AG08396 (cell line): ENCODE data around the gene CDC6.

Experiments used
- DNase-seq: peaks from one replicate; pipeline ENCODE4 v3.0.0; 2012; ENCODE audit warnings: low spot score, mixed read lengths

The CDC6 gene

DNA sequence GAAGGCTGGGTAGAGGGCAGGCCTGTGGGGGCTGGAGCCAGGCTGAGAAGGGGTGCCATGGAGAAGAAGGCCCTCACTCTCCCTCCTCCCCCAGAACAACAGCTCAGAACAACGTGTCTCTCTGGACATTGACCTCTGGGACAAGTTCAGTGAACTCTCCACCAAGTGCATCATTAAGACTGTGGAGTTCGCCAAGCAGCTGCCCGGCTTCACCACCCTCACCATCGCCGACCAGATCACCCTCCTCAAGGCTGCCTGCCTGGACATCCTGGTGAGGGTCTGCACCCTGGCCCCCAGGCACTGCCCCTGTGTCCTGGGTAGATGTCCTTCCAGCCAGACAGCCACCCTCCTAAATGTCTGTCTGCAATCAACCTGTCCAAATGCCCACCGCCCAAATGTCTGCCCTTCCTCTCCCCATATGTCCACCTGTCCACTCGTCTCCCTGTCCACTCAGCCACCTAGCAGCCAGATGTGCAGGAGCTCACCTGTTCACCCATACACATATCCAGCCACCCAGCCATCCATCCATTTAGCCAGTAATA, 64.6 kb downstream of the CDC6 start:
- DNase-seq: no peak

DNA sequence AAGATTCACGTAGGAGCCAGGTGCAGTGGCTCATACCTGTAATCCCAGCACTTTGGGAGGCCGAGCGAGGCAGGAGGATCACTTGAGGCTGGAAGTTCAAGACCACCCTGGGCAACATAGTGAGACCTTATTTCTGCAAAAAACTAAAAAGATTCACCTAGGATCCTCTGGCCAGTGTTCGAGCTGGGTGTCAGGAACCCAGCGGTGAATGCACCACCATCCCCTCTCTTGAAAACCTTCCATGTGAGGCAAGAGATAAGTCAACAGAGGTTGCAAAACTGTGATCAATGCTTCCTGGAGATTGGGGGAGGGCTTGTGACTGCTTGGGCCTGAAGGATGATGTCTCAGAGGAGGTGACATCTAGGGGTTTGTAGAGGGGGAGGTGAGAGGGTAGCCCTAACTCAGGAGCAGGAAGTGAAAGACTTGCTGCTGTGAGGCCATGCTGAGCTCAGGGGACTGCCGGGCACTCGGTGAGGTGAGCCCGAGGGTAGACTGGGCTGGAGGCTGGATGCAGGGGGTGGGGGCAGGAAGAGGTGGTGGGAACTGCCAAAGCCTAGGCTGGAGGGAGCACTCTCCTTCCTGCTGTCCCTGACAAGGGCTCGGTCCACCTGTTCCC, 65.2 kb downstream of the CDC6 start:
- no peak for DNase-seq
